Ecto neural progenitor cell (in vitro differentiated cells): ENCODE data around the gene TIFAB.

ENCODE experiments used
- DNase-seq: peaks from one replicate; pipeline ENCODE4 v3.0.0-alpha.2; 2018; ENCODE audit warnings: low spot score

The TIFAB gene

DNA sequence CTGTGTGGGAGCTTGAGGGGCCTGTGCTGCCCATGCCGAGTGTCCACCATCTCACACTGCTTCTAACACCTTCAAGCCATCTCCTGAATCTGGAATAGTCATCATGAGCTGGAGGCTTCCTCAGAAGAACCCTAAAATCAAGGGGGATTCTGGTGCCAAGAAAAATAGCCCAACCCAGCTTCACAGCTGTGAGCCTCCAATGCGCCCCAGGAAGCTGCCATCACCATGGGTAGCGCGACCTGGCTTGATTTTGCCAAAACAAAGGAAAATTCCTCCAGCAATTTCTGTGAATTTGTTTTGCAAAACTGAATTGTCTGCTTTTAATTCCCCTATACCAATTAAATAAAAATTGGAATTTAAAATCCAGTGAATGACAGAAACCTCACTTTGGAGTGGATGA is 6.2 kb upstream of the TIFAB start:
- no peak for DNase-seq

DNA sequence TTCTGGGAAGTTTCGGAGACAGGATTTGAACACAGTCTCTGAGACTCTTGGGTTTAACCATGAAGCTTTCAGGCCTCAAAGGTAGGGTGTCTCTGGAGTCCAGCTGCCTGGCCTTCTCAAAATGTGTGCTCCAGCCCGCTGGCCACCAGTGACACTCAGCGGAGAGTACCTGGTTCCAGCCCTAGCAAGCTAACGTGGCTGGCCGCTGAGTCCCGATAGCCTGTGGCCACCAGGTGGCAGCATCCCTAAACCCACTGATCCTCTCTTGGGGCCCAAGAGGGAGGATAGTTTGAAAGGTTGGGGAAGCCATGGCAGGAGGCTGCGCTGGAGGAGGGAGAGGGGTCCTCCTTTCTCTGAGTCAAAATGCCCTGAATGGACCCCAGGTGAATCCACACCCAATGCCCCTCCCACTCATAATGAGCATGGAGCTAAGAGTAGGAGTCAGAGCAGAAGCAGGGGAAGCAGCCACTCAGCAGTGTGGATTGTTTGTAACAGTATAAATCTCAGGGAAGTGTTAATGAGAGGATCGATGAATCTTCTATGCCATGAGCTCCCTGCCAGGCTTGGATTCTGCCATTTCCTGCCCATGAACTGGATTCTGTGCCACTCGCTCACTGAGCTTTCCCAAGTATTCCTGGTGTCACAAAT is 5.4 kb upstream of the TIFAB start:
- DNase-seq = peak; percentile 77

DNA sequence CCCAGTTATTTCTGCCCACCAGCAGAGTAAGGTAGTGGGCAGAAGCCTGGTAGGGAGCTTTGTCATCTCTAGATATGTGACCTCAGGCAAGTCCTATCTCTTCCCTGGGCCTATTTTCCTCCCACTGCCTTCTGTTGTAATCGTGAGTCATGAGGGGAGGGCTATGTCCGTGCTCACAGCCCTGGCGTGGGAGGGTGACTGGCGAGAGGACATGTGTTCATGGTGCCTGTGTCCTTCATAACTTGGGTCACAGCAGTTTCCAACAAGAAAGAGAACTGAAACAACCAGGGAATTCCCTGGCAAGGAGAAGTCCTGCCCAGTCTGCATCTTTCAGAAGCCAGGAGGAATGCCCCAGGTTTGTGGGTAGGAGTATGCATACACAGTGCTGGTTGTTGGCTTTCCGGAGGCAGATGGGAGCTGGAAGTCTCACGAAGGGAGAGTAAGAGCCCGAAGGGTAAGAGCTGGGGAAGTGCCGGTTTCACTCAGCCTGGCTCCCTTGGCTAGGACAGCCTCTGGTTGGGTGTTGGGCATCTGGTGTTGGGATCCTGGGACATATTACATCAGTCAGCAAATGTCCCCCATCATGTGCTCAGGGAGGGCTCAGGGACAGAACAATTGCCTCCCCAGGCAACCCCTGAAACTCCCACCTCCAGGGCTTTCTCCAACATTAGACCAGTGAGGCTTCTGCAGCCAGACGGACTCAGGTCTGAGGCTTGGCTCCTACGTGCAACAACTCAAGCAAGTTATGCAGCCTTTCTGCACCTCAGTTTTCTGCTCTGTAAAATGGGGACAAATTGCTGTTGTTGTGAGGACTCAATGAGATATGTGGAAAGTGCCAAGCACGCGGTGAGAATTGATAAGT is 4.3 kb upstream of the TIFAB start:
- DNase-seq = no peak

GRCh38 chr5:135455876-135456237 is 3.7 kb upstream of the TIFAB start:
- DNase-seq = no peak

- DNase-seq = no peak
Measured at GRCh38 chr5:135454946-135455345, 2.8 kb upstream of the TIFAB start.

DNA sequence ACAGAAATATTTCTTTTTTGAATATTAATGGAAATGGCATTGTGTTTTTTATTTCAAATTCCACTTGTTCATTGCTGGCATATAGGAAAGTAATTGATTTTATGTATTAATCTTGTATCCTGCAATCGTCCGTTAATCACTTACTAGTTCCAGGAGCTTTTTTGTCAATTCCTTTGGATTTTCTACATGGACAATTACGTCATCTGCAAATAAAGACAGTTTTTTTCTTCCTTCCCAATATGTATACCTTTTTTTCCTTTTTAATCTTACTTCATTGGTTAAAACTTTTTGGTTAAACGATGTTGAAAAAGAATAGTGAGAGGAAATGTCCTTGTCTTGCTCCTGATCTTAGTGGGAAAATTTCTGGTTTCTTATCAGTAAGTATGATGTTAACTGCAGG is 1.5 kb upstream of the TIFAB start:
- no peak for DNase-seq

DNA sequence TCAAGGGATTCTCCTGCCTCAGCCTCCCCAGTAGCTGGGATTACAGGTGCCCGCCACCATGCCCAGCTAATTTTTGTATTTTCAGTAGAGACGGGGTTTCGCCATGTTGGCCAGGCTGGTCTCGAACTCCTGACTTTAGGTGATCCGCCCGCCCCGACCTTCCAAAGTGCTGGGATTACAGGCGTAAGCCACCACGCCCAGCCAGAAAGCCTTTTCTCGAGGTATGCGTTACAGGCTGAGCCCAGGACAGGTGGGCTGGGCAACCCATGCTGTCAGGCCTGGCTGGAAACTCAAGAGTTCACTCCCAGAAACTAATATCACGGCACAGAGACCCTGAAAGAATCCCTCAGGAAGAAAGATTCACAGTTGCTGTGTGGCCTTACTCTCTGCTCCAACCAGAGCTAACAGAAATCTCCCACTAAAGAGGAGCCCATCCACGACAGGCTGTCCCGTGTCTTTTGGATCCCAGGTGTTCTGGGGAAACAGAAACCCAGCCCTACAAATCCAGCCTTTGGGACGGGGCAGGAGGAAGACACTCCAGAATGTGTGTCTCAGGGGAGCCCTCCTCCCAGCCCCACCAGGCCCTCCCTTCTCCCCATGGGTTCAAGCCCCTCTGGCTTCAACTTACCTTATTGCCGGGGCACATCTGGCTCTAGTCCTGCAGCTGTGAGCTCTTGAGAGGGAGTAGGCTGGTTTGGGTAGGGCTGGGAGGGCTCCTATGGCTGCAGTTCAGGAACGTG is 400 bp downstream of the TIFAB start:
- no peak for DNase-seq

GRCh38 chr5:135450952-135451351 is 1.2 kb downstream of the TIFAB start:
- DNase-seq = no peak

GRCh38 chr5:135450336-135450735 is 1.8 kb downstream of the TIFAB start:
- no peak for DNase-seq

DNA sequence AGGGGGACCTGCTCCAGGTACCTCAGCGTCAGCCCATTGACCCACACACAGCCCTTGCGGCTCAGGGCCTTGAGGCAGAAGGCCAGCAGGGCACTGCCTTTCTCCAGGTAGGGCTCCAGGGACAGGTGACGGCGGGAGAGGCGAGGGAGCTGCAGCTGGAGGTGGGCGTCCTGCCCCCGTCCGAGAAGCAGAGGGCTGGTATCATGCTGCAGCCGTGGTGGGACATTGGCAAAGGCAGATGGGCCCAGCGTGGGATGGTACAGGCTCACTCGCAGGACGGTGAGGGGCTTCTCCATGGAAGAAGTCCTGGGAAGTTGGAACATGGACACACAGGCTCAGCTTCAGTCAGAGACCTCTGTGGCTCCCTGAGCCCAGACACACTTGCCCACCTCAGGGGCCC is 2.5 kb downstream of the TIFAB start:
- no peak for DNase-seq

GRCh38 chr5:135448791-135449507 is 3.2 kb downstream of the TIFAB start:
- DNase-seq = no peak

DNA sequence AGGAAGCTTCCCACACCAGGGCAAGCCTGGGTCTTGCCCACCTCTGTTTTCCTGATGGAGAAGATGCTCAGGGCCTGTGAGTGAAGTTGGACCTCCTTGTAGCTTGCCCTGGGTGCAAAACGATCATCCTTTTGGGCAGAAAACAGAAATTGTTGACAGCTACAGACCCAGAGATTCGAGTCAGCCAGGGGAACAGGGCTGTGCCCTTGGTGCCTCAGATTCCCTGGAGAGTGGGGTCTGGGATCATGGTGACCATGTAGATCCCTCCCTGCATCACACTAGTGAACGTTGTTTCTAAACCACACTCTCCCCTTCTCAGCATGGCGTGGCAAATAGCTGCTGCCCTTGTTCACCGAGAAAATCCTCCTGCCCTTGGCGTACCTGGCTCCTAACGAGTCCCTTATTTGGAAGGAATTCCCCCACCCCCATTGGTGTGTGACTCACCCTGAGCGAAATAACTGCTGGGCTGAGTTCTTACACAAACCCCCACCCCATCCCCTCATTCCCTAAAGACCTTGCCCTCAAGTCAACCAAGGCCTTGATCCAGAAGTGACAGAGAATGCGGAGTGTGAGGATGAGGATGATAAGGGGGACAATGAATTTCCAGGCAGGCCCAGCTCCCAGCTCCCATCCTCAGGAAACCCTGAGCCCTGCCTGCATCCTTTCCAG is 3.9 kb downstream of the TIFAB start:
- DNase-seq = no peak

GRCh38 chr5:135447298-135447929 is 4.7 kb downstream of the TIFAB start, which contains the start of gene DCANP1:
Gene DCANP1, minus strand, starts transcription at chr5:135447348. Its CDS starts 240 bp downstream, at chr5:135447108.
- no peak for DNase-seq

- DNase-seq = no peak
Measured at GRCh38 chr5:135446615-135447014, 5.5 kb downstream of the TIFAB start.

DNA sequence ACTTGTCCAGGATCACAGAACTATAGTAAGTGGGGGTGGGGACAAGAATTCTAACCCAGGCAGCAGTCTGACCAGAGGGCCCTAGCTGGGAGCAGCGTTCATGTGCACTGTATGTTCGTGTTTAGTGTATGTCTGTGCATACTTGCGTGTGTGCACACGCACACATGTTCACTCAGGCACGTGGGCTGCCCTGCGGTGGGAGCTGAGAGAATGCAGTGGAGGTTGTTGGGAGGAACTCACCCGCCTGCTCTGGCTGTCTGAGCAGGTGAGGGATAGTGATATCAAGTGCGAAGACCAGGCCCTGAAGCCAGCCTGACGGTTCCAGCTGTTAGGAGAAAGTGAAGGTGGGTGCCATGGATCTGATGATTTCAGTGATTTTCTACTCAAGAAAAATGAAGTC is 5.9 kb downstream of the TIFAB start:
- peak; percentile 20 for DNase-seq

DNA sequence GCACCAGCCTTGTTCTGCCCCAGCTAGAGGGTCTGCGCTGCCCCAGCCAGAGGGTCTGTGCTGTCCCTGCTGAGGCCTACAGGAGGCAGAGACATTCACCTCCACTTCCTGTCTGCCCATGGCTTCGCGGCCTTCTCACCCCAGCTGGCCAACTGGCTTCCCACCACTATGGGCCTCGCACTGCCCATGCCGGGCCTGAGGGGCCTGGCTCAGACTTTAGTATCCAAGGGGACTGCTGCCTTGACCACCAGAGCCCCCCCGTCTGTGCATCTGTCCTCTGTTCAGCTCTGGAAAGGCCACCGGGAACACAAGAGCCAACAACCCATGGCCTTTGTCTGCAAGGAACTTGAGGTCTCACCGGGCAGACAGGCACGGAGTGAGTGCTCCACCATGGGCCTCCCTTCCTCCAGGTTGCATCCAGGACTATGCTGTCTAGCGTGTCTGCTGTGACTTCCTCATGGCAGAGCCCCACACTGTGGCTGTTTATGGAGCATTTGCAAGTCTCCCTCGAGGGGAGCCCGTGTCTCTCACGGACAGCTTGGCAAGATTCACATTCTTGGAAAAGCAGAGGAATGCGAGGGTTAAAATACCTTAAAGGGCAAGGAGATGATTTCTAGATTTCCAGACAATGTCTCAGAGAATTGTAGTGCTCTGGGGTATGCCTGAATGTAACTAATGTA is 6.7 kb downstream of the TIFAB start:
- peak; percentile 37 for DNase-seq

DNA sequence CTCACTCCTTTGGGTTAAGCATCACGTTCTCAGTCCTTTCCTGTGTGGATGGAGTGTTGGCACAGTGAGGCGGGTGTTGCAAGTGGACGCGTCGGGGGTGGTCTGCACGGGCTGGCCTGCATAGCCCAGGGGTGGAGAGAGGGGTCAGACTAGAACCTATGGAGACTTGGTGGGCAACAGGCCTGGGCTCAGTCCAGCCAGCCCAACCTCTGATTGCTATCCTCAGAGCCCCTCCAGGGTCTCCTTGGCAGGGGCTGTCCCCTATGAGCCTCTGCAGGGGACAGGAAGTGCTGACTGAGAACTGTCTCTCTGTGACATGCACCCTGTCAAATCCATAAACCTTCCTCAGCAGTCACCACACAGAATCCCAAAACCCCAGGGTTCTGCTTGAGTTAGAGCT is 7.3 kb downstream of the TIFAB start:
- no peak for DNase-seq

DNA sequence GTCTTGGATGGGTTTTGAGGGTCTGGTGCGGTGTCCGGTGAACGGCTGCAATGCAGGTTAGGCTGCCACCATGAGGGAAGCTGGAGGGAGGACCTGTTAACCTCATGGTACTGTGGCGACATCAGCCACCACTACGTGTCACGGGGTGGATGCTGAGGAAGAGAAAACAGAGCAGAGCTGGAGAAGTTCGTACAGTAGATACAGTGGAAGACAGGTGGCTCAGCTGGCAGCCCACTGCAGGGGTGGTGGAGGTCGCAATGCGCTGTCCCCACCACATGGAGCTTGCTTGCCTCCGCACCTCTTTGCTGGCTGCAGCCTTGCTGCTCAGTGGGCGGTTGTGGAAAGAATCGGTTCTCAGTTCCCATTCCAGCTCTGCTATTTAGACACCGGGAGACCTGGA is 7.8 kb downstream of the TIFAB start:
- DNase-seq = peak; percentile 44

GRCh38 chr5:135443161-135443960 is 8.8 kb downstream of the TIFAB start:
- peak; percentile 43 for DNase-seq
